ENCODE measurements around the gene F2R. TPM values are rescaled to one million over a fixed set of nuclear protein-coding genes. Genes with fewer than 3 reads are reported as not detected.

Gene F2R
- total and polyA plus RNA-seq, 9 of the 15 experiments (the other 6 are each of a cell fraction or from before 2014, with no cell fraction given): 4.0 to 34.7 (median 15.1) TPM

- ATAC-seq: no peak
- no peaks in the 10 kb centered on the region for H4K20me1 ChIP-seq (replicated peaks; ENCODE audit: control insufficient read depth, insufficient read depth, low read length)
- no peak overlapping the region for H2AFZ ChIP-seq (ENCODE audit: low read depth, low read length)
- H3K36me3 ChIP-seq (ENCODE audit: control insufficient read depth, insufficient read depth, low read length): no peaks in the 10 kb centered on the region; the same call in 2 of the 3 replicates
- intact Hi-C loops (cut with micrococcal nuclease): no loop called here
- TF ChIP-seq ZNF609 (CRISPR knock-in tag; IDR thresholded peaks at IDR 0.05; ENCODE audit: borderline replicate concordance) (no peak), SPI1 (IDR thresholded peaks at IDR 0.05; ENCODE audit: borderline replicate concordance, low read depth, low read length) (peak; percentile 93)
- in situ Hi-C loops (cut with MboI): no loop called here
- no peak overlapping the region for H3K9ac ChIP-seq (ENCODE audit: insufficient read depth in 1 of 2, low read depth in 2 of 2, low read length in 2 of 2)
- no peaks in the 10 kb centered on the region for H3K9me1 ChIP-seq (ENCODE audit: control insufficient read depth, insufficient read depth, low read length)
- no TSS peak for BruUV-seq (replicated peaks)
- no peak for DNase-seq (ENCODE audit: extremely low read depth in 1 of 4, low spot score in 3 of 4)
- H3K27ac ChIP-seq (ENCODE audit: extremely low read depth, low read depth, low read length): no peak overlapping the region
- H3K27me3 ChIP-seq (ENCODE audit: control insufficient read depth in 2 of 2, insufficient read depth in 2 of 2, low read length in 2 of 2): no peaks in the 10 kb centered on the region
- H3K9me3 ChIP-seq (replicated peaks; ENCODE audit: control insufficient read depth, insufficient read depth, low read depth, low read length): no peaks in the 10 kb centered on the region
- no peak overlapping the region for H3K4me2 ChIP-seq (ENCODE audit: insufficient read depth, low read length)
- no peak for FAIRE-seq
- ChIA-PET CTCF (ENCODE audit: low intra/inter-chr PET ratio) (no interaction called here), POLR2A (interaction anchor here (1.0 to 3.3 kb wide), 3 partner anchors 12 to 16 kb away, joined by 4 to 12 read pairs (median 9); no protein-coding TSS in a partner anchor)
- H3K4me3 ChIP-seq: no peak overlapping the region
- H3K4me1 ChIP-seq (replicated peaks in 1 of 2; ENCODE audit: control insufficient read depth in 2 of 2, insufficient read depth in 2 of 2, low read length in 2 of 2): no peaks in the 10 kb centered on the region
- H3K79me2 ChIP-seq (ENCODE audit: control insufficient read depth, insufficient read depth, low read length): no peaks in the 10 kb centered on the region
Observed at GRCh38 chr5:76705574-76705973, 10.4 kb upstream of the F2R start.
